ENCODE measurements around the gene ALX4. TPM values are rescaled to one million over a fixed set of nuclear protein-coding genes. Genes with fewer than 3 reads are reported as not detected.

Gene ALX4
- total RNA-seq, 1 experiment from 2014 or later: not detected

- Histone ChIP-seq H3K9me3 (ENCODE audit: low read length) (no peaks in the 10 kb centered on the region), H2AFZ (ENCODE audit: low read length) (no peak overlapping the region), H3K4me2 (ENCODE audit: low read depth, low read length, poor library complexity, severe bottlenecking) (no peak overlapping the region), H3K27ac (ENCODE audit: low read length) (no peak overlapping the region), H3K36me3 (ENCODE audit: insufficient read depth, low read length) (no peaks in the 10 kb centered on the region), H4K20me1 (ENCODE audit: insufficient read depth, low read depth, low read length) (no peaks in the 10 kb centered on the region), H3K79me2 (ENCODE audit: low read length) (no peaks in the 10 kb centered on the region), H3K4me3 (ENCODE audit: low read length) (no peak overlapping the region), H3K9me2 (replicated peaks; ENCODE audit: insufficient read depth, low read length) (no peaks in the 10 kb centered on the region), H3K27me3 (ENCODE audit: low read length) (no peaks in the 10 kb centered on the region), H3K4me1 (ENCODE audit: low read length) (no peaks in the 10 kb centered on the region), H3K9ac (ENCODE audit: low read length) (no peak overlapping the region)
- DNase-seq: no peak
These were observed 51.0 kb downstream of the ALX4 start for GRCh38 chr11:44258839-44259420.

- no peak overlapping the region for H3K9ac ChIP-seq (ENCODE audit: low read length)
- H3K9me2 ChIP-seq (replicated peaks; ENCODE audit: insufficient read depth, low read length): no peaks in the 10 kb centered on the region
- H3K36me3 ChIP-seq (ENCODE audit: insufficient read depth, low read length): no peaks in the 10 kb centered on the region
These were observed 51.8 kb downstream of the ALX4 start for GRCh38 chr11:44258190-44258489.

DNA sequence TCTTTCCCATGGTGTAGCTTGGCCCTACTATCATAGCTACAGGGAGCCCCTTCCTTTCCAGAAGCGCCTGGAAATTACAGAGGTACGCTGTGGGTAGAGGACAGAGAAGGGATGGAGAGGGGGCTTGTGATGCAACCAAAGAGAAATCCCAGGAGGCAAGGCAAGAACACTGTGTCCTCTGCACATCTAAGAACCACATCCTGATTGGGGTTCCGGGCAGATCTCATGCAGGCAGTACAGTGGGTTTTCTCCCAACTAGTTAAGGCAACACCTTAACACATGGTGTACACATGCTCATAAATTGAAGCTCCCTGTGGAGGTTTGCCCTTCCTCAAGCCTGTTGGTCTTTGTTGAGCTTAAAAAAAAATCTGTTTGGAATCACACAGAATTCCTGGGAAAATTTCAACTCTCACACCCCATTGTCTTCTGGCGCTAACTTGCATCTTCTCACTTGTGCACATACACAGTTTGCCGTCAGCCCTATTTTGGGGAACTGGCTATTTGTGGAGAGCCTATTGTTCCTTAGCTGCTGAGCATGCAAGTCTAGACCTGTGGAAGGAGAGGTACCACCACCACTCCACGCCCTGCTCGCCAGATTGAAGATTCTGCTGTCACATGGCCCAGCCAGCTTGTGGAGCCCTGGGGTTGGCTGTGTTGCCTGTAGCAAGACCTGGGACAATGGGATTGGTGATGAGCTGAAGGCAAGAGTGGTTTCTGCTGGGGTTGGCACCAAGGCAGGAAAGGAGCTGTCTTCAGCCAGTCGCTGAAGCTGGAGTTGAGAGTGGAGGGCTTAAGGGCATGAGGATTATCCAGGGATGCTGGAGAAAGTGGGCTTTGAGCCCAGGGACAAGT lies 52.4 kb downstream of the ALX4 start:
- no peak overlapping the region for H3K4me3 ChIP-seq (ENCODE audit: low read length)
- no peaks in the 10 kb centered on the region for H3K4me1 ChIP-seq (ENCODE audit: low read length)
- no peak overlapping the region for H3K9ac ChIP-seq (ENCODE audit: low read length)
- H3K79me2 ChIP-seq (ENCODE audit: low read length): no peaks in the 10 kb centered on the region
- no peaks in the 10 kb centered on the region for H3K9me2 ChIP-seq (replicated peaks; ENCODE audit: insufficient read depth, low read length)
- no peak overlapping the region for H2AFZ ChIP-seq (ENCODE audit: low read length)
- H3K27ac ChIP-seq (ENCODE audit: low read length): no peak overlapping the region
- DNase-seq: no peak
- no peaks in the 10 kb centered on the region for H3K27me3 ChIP-seq (ENCODE audit: low read length)
- no peak overlapping the region for H3K4me2 ChIP-seq (ENCODE audit: low read depth, low read length, poor library complexity, severe bottlenecking)
- no peaks in the 10 kb centered on the region for H4K20me1 ChIP-seq (ENCODE audit: insufficient read depth, low read depth, low read length)
- peaks cover 3% of the 10 kb centered on the region; the same call in 1 of the 2 replicates for H3K9me3 ChIP-seq (ENCODE audit: low read length)
- H3K36me3 ChIP-seq (ENCODE audit: insufficient read depth, low read length): 0 out of 2 replicates have a peak, but pooled peaks cover 5% of the 10 kb centered on the region

More at GRCh38 chr11:44258190-44258489, 51.8 kb downstream of the ALX4 start:
- Histone ChIP-seq H3K27me3 (ENCODE audit: low read length) (no peaks in the 10 kb centered on the region), H3K27ac (ENCODE audit: low read length) (no peak overlapping the region), H3K79me2 (ENCODE audit: low read length) (no peaks in the 10 kb centered on the region), H4K20me1 (ENCODE audit: insufficient read depth, low read depth, low read length) (no peaks in the 10 kb centered on the region), H3K4me1 (ENCODE audit: low read length) (no peaks in the 10 kb centered on the region), H2AFZ (ENCODE audit: low read length) (no peak overlapping the region), H3K9me3 (ENCODE audit: low read length) (peaks cover 3% of the 10 kb centered on the region; the same call in 1 of the 2 replicates), H3K4me3 (ENCODE audit: low read length) (no peak overlapping the region), H3K4me2 (ENCODE audit: low read depth, low read length, poor library complexity, severe bottlenecking) (no peak overlapping the region)
- no peak for DNase-seq

GRCh38 chr11:44256673-44257291 lies 53.2 kb downstream of the ALX4 start:
- H4K20me1 ChIP-seq (ENCODE audit: insufficient read depth, low read depth, low read length): no peaks in the 10 kb centered on the region
- H3K9ac ChIP-seq (ENCODE audit: low read length): no peak overlapping the region
- no peak overlapping the region for H2AFZ ChIP-seq (ENCODE audit: low read length)
- no peak overlapping the region for H3K4me3 ChIP-seq (ENCODE audit: low read length)
- H3K27ac ChIP-seq (ENCODE audit: low read length): no peak overlapping the region
- H3K27me3 ChIP-seq (ENCODE audit: low read length): no peaks in the 10 kb centered on the region
- no peaks in the 10 kb centered on the region for H3K9me2 ChIP-seq (replicated peaks; ENCODE audit: insufficient read depth, low read length)
- H3K79me2 ChIP-seq (ENCODE audit: low read length): no peaks in the 10 kb centered on the region
- no peak for DNase-seq
- peaks cover 3% of the 10 kb centered on the region; the same call in 1 of the 2 replicates for H3K9me3 ChIP-seq (ENCODE audit: low read length)
- no peak overlapping the region for H3K4me2 ChIP-seq (ENCODE audit: low read depth, low read length, poor library complexity, severe bottlenecking)
- no peaks in the 10 kb centered on the region for H3K4me1 ChIP-seq (ENCODE audit: low read length)
- 0 out of 2 replicates have a peak, but pooled peaks cover 7% of the 10 kb centered on the region for H3K36me3 ChIP-seq (ENCODE audit: insufficient read depth, low read length)

DNA sequence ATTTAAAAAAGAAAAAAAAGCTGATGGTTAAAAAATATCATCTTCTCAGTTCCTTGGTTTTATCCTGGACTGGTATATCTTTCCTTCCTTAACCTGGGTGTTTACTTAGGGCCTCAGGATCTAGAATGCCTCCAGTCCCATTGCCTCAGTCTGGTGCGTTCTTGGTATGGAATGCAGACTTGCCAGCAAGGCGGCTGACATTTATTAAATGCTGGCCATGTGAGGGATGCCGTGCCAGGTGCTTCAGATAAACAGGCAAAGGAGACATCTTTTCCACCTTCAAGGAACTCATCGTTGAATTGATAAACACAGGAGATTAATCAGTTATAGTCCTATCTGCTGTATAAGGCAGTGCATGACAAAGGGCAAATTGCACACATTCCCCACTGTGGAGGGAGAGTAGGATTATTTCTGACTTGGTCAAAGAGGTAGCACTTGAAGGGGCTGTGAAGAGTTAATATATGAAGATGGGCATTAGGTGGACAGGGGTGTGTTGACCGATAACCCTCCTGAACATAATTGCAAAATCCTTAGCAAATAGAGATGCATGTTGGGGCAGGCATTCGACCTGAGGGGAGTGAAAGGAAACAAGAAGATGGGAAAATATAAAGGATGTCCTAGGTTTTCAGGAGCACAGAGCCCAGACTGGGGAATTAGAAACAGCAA lies 54.4 kb downstream of the ALX4 start:
- no peak overlapping the region for H3K9ac ChIP-seq (ENCODE audit: low read length)
- H3K4me3 ChIP-seq (ENCODE audit: low read length): no peak overlapping the region
- no peaks in the 10 kb centered on the region for H4K20me1 ChIP-seq (ENCODE audit: insufficient read depth, low read depth, low read length)
- H3K9me2 ChIP-seq (replicated peaks; ENCODE audit: insufficient read depth, low read length): no peaks in the 10 kb centered on the region
- peaks cover 3% of the 10 kb centered on the region; the same call in 1 of the 2 replicates for H3K9me3 ChIP-seq (ENCODE audit: low read length)
- H3K27ac ChIP-seq (ENCODE audit: low read length): no peak overlapping the region
- DNase-seq: no peak
- no peaks in the 10 kb centered on the region for H3K27me3 ChIP-seq (ENCODE audit: low read length)
- 0 out of 2 replicates have a peak, but pooled peaks cover 7% of the 10 kb centered on the region for H3K36me3 ChIP-seq (ENCODE audit: insufficient read depth, low read length)
- H2AFZ ChIP-seq (ENCODE audit: low read length): no peak overlapping the region
- H3K4me1 ChIP-seq (ENCODE audit: low read length): no peaks in the 10 kb centered on the region
- H3K4me2 ChIP-seq (ENCODE audit: low read depth, low read length, poor library complexity, severe bottlenecking): no peak overlapping the region
- H3K79me2 ChIP-seq (ENCODE audit: low read length): no peaks in the 10 kb centered on the region

- DNase-seq: no peak
- no peak overlapping the region for H3K9ac ChIP-seq (ENCODE audit: low read length)
- no peaks in the 10 kb centered on the region for H3K9me2 ChIP-seq (replicated peaks; ENCODE audit: insufficient read depth, low read length)
- peaks cover 3% of the 10 kb centered on the region; the same call in 1 of the 2 replicates for H3K9me3 ChIP-seq (ENCODE audit: low read length)
- H3K27ac ChIP-seq (ENCODE audit: low read length): no peak overlapping the region
- H4K20me1 ChIP-seq (ENCODE audit: insufficient read depth, low read depth, low read length): no peaks in the 10 kb centered on the region
- no peaks in the 10 kb centered on the region for H3K79me2 ChIP-seq (ENCODE audit: low read length)
- 0 out of 2 replicates have a peak, but pooled peaks cover 7% of the 10 kb centered on the region for H3K36me3 ChIP-seq (ENCODE audit: insufficient read depth, low read length)
- no peaks in the 10 kb centered on the region for H3K27me3 ChIP-seq (ENCODE audit: low read length)
- no peak overlapping the region for H3K4me3 ChIP-seq (ENCODE audit: low read length)
- H3K4me2 ChIP-seq (ENCODE audit: low read depth, low read length, poor library complexity, severe bottlenecking): no peak overlapping the region
- no peak overlapping the region for H2AFZ ChIP-seq (ENCODE audit: low read length)
- no peaks in the 10 kb centered on the region for H3K4me1 ChIP-seq (ENCODE audit: low read length)
These were observed 56.8 kb downstream of the ALX4 start for GRCh38 chr11:44252999-44253602.

GRCh38 chr11:44250421-44250820 lies 59.5 kb downstream of the ALX4 start:
- H3K36me3 ChIP-seq (ENCODE audit: insufficient read depth, low read length): 0 out of 2 replicates have a peak, but pooled peaks cover 7% of the 10 kb centered on the region
- peaks cover 3% of the 10 kb centered on the region; the same call in 1 of the 2 replicates for H3K9me3 ChIP-seq (ENCODE audit: low read length)
- H3K9me2 ChIP-seq (replicated peaks; ENCODE audit: insufficient read depth, low read length): no peaks in the 10 kb centered on the region
- H3K4me3 ChIP-seq (ENCODE audit: low read length): no peak overlapping the region
- no peak overlapping the region for H3K4me2 ChIP-seq (ENCODE audit: low read depth, low read length, poor library complexity, severe bottlenecking)
- no peak for DNase-seq
- no peaks in the 10 kb centered on the region for H3K27me3 ChIP-seq (ENCODE audit: low read length)
- H2AFZ ChIP-seq (ENCODE audit: low read length): no peak overlapping the region
- H3K79me2 ChIP-seq (ENCODE audit: low read length): no peaks in the 10 kb centered on the region
- H3K27ac ChIP-seq (ENCODE audit: low read length): no peak overlapping the region
- H4K20me1 ChIP-seq (ENCODE audit: insufficient read depth, low read depth, low read length): no peaks in the 10 kb centered on the region
- H3K4me1 ChIP-seq (ENCODE audit: low read length): no peaks in the 10 kb centered on the region
- H3K9ac ChIP-seq (ENCODE audit: low read length): no peak overlapping the region
